OCI-LY3 (cell line): ENCODE measurements around the gene DIPK1B.

Experiments used
- H2AFZ ChIP-seq: fragments of 200-600, 300-600 bp; shearing (Covaris generic); 2 replicates; pipeline ENCODE4 v1.6.0; 2014; ENCODE audit warnings: antibody characterized with exemption, low read depth, low read length
- H3K27ac ChIP-seq: fragments of 200-600, 300-600 bp; sonication (generic); 2 replicates; pipeline ENCODE4 v1.5.1; 2014; ENCODE audit warnings: mild to moderate bottlenecking, low read length, moderate library complexity, mixed read lengths
- H3K27me3 ChIP-seq: fragments of 200-600, 300-600 bp; sonication (generic); 2 replicates; pipeline ENCODE4 v1.6.1; 2014; ENCODE audit warnings: low read depth, low read length, mixed read lengths
- H3K36me3 ChIP-seq: fragments of 200-600, 300-600 bp; sonication (generic); replicated peaks from 2 replicates; pipeline ENCODE3; 2014; ENCODE audit warnings: low read depth, low read length, mixed read lengths
- H3K4me1 ChIP-seq: fragments of 300-600, 200-600 bp; sonication (generic); 2 replicates; pipeline ENCODE4 v1.6.1; 2014; ENCODE audit warnings: low read length, mixed read lengths
- H3K4me2 ChIP-seq: fragments of 200-600, 300-600 bp; sonication (generic); 2 replicates; pipeline ENCODE4 v1.6.1; 2014; ENCODE audit warnings: low read length, mixed read lengths
- H3K4me3 ChIP-seq: fragments of 300-600, 200-600 bp; sonication (generic); 2 replicates; pipeline ENCODE4 v1.5.1; 2014; ENCODE audit warnings: antibody characterized with exemption, mild to moderate bottlenecking, low read length, moderate library complexity
- H3K79me2 ChIP-seq: fragments of 300-600, 200-600 bp; shearing (Covaris generic); 2 replicates; pipeline ENCODE4 v1.6.1; 2014; ENCODE audit warnings: mild to moderate bottlenecking, low read length, mixed read lengths
- H3K9ac ChIP-seq: fragments of 300-600, 200-600 bp; shearing (Covaris generic); 2 replicates; pipeline ENCODE4 v1.6.0; 2014; ENCODE audit warnings: mild to moderate bottlenecking, low read length, moderate library complexity
- H3K9me3 ChIP-seq: fragments of 200-600, 300-600 bp; shearing (Covaris generic); 2 replicates; pipeline ENCODE4 v1.6.1; 2014; ENCODE audit warnings: low read length, mixed read lengths; ENCODE audit not compliant: insufficient read depth
- H4K20me1 ChIP-seq: fragments of 200-600, 300-600 bp; sonication (generic); 2 replicates; pipeline ENCODE4 v1.6.1; 2016; ENCODE audit warnings: low read length, mixed read lengths; ENCODE audit not compliant: insufficient read depth
- CTCF ChIP-seq: fragments of 200-600, 300-600 bp; sonication (generic); IDR thresholded peaks from 2 replicates; pipeline ENCODE4 v1.5.1; 2014; ENCODE audit warnings: antibody characterized with exemption, low read length, low read depth
- EZH2phosphoT487 ChIP-seq: fragments of 200-600 bp; shearing (Covaris generic); IDR thresholded peaks from 2 replicates; pipeline ENCODE4 v1.6.1; 2018; ENCODE audit warnings: antibody characterized with exemption, mixed run types, low read depth

Gene DIPK1B

GRCh38 chr9:136759001-136759400 lies 46.6 kb downstream of the DIPK1B start:
- Histone ChIP-seq H3K4me3 (no peak overlapping the region), H3K9me3 (no peaks in the 10 kb centered on the region), H3K36me3 (no peaks in the 10 kb centered on the region), H3K9ac (no peak overlapping the region), H3K4me2 (no peak overlapping the region), H3K79me2 (no peaks in the 10 kb centered on the region), H2AFZ (no peak overlapping the region), H3K4me1 (no peaks in the 10 kb centered on the region), H4K20me1 (no peaks in the 10 kb centered on the region), H3K27me3 (0 out of 2 replicates have a peak, but pooled peaks cover 3% of the 10 kb centered on the region), H3K27ac (no peak overlapping the region)
- TF ChIP-seq EZH2phosphoT487: no peak
- TF ChIP-seq CTCF: no peak

- Histone ChIP-seq H3K36me3 (no peaks in the 10 kb centered on the region), H3K79me2 (no peaks in the 10 kb centered on the region), H3K27me3 (0 out of 2 replicates have a peak, but pooled peaks cover 3% of the 10 kb centered on the region), H3K4me3 (no peak overlapping the region), H3K9ac (no peak overlapping the region), H3K9me3 (no peaks in the 10 kb centered on the region), H3K27ac (no peak overlapping the region), H3K4me1 (no peaks in the 10 kb centered on the region), H3K4me2 (no peak overlapping the region), H2AFZ (no peak overlapping the region), H4K20me1 (no peaks in the 10 kb centered on the region)
- TF ChIP-seq CTCF: no peak
Measured at GRCh38 chr9:136759436-136760325, 47.3 kb downstream of the DIPK1B start.

GRCh38 chr9:136760424-136760823 lies 48.1 kb downstream of the DIPK1B start:
- no peak overlapping the region for H3K4me3 ChIP-seq
- no peak overlapping the region for H3K9ac ChIP-seq

More at GRCh38 chr9:136760424-136760823, 48.1 kb downstream of the DIPK1B start:
- no peaks in the 10 kb centered on the region for H3K36me3 ChIP-seq
- no peaks in the 10 kb centered on the region for H4K20me1 ChIP-seq
- no peak overlapping the region for H3K4me2 ChIP-seq
- peaks cover 5% of the 10 kb centered on the region; the same call in 1 of the 2 replicates for H3K4me1 ChIP-seq
- no peaks in the 10 kb centered on the region for H3K79me2 ChIP-seq
- TF ChIP-seq EZH2phosphoT487: no peak
- no peak for TF ChIP-seq CTCF
- H3K27me3 ChIP-seq: peaks cover 8% of the 10 kb centered on the region; the same call in 1 of the 2 replicates
- H3K9me3 ChIP-seq: no peaks in the 10 kb centered on the region
- H2AFZ ChIP-seq: no peak overlapping the region
- H3K27ac ChIP-seq: no peak overlapping the region
